ENCODE data around the gene DNAH9. TPM values are rescaled to one million over a fixed set of nuclear protein-coding genes. Genes with fewer than 3 reads are reported as not detected.
"Not testable (repeated sequence)": the region's sequence is repeated elsewhere in the genome, so short reads cannot be mapped to it uniquely, and the experiment has no call there.

DNAH9 gene
- total RNA-seq, 5 donors from 2014 or later (not counting 1 experiment from before 2014, with no cell fraction given): not detected

- ChIA-PET CTCF (no interaction called here), POLR2A (no interaction called here)
- Histone ChIP-seq H3K27ac (ENCODE audit: low read length) (no peak overlapping the region), H3K4me3 (ENCODE audit: control insufficient read depth in 1 of 2, extremely low read depth in 1 of 2, low read length in 1 of 2) (no peak overlapping the region), H3K27me3 (replicated peaks in 1 of 2; ENCODE audit: control insufficient read depth in 2 of 2, extremely low read depth in 1 of 2, insufficient read depth in 2 of 2, low read length in 1 of 2) (no peaks in the 10 kb centered on the region), H3K9me3 (no peaks in the 10 kb centered on the region), H3K36me3 (ENCODE audit: control insufficient read depth in 2 of 2, extremely low read depth in 1 of 2, insufficient read depth in 1 of 2, low read length in 1 of 2) (no peaks in the 10 kb centered on the region), H3K4me1 (ENCODE audit: control insufficient read depth in 1 of 2, extremely low read depth in 1 of 2, insufficient read depth in 2 of 2, low read length in 2 of 2) (no peaks in the 10 kb centered on the region)
- H3K4me3 Mint-ChIP-seq: no peak overlapping the region
- peaks cover 5 to 10% of the 10 kb centered on the region in 2 donors for H3K27me3 Mint-ChIP-seq
- WGBS (ENCODE audit: insufficient coverage): 62% methylated on average over 2 of the region's 2 CpGs
- no peak for ATAC-seq (replicated peaks in 1 of 4)
- H3K27ac Mint-ChIP-seq: no peak overlapping the region
- no peaks in the 10 kb centered on the region for H3K9me3 Mint-ChIP-seq
- H3K4me1 Mint-ChIP-seq: no peaks in the 10 kb centered on the region
- no peaks in the 10 kb centered on the region for H3K36me3 Mint-ChIP-seq
- DNase-seq: no peak
These were observed 342.6 kb downstream of the DNAH9 start for GRCh38 chr17:11940904-11941303.

GRCh38 chr17:11943086-11943485, 344.8 kb downstream of the DNAH9 start:
- H3K9me3 ChIP-seq; H3K27me3 ChIP-seq (replicated peaks in 1 of 2; ENCODE audit: control insufficient read depth in 2 of 2, extremely low read depth in 1 of 2, insufficient read depth in 2 of 2, low read length in 1 of 2); POLR2A ChIA-PET; H3K9me3 Mint-ChIP-seq; H3K36me3 ChIP-seq (ENCODE audit: control insufficient read depth in 2 of 2, extremely low read depth in 1 of 2, insufficient read depth in 1 of 2, low read length in 1 of 2); DNase-seq; H3K27me3 Mint-ChIP-seq; H3K27ac ChIP-seq (ENCODE audit: low read length); H3K4me3 ChIP-seq (ENCODE audit: control insufficient read depth in 1 of 2, extremely low read depth in 1 of 2, low read length in 1 of 2); H3K4me1 ChIP-seq (ENCODE audit: control insufficient read depth in 1 of 2, extremely low read depth in 1 of 2, insufficient read depth in 2 of 2, low read length in 2 of 2); ATAC-seq (replicated peaks in 1 of 4); CTCF ChIA-PET; H3K36me3 Mint-ChIP-seq; H3K4me3 Mint-ChIP-seq; H3K27ac Mint-ChIP-seq; H3K4me1 Mint-ChIP-seq: not testable (repeated sequence)
- WGBS (ENCODE audit: insufficient coverage): 91% methylated on average over 6 of the region's 11 CpGs

GRCh38 chr17:11943759-11944347, 345.6 kb downstream of the DNAH9 start:
- Histone ChIP-seq H3K9me3 (no peaks in the 10 kb centered on the region), H3K4me1 (ENCODE audit: control insufficient read depth in 1 of 2, extremely low read depth in 1 of 2, insufficient read depth in 2 of 2, low read length in 2 of 2) (no peaks in the 10 kb centered on the region), H3K27me3 (replicated peaks in 1 of 2; ENCODE audit: control insufficient read depth in 2 of 2, extremely low read depth in 1 of 2, insufficient read depth in 2 of 2, low read length in 1 of 2) (no peaks in the 10 kb centered on the region), H3K36me3 (ENCODE audit: control insufficient read depth in 2 of 2, extremely low read depth in 1 of 2, insufficient read depth in 1 of 2, low read length in 1 of 2) (no peaks in the 10 kb centered on the region), H3K4me3 (ENCODE audit: control insufficient read depth in 1 of 2, extremely low read depth in 1 of 2, low read length in 1 of 2) (no peak overlapping the region), H3K27ac (ENCODE audit: low read length) (no peak overlapping the region)
- POLR2A ChIA-PET: no interaction called here
- 89% methylated on average over 3 of the region's 7 CpGs for WGBS (ENCODE audit: insufficient coverage)
- Mint-ChIP-seq H3K4me3 (no peak overlapping the region), H3K9me3 (no peaks in the 10 kb centered on the region), H3K36me3 (no peaks in the 10 kb centered on the region), H3K27ac (no peak overlapping the region), H3K27me3 (peaks cover 0 to 3% of the 10 kb centered on the region in 2 donors), H3K4me1 (no peaks in the 10 kb centered on the region)
- DNase-seq: no peak
- CTCF ChIA-PET: no interaction called here
- ATAC-seq (replicated peaks in 1 of 4): no peak

- H3K27ac Mint-ChIP-seq: no peak overlapping the region
- H3K9me3 ChIP-seq: no peaks in the 10 kb centered on the region
- no peaks in the 10 kb centered on the region for H3K36me3 Mint-ChIP-seq
- POLR2A ChIA-PET: no interaction called here
- H3K4me3 Mint-ChIP-seq: no peak overlapping the region
- no peaks in the 10 kb centered on the region for H3K9me3 Mint-ChIP-seq
- no peaks in the 10 kb centered on the region for H3K36me3 ChIP-seq (ENCODE audit: control insufficient read depth in 2 of 2, extremely low read depth in 1 of 2, insufficient read depth in 1 of 2, low read length in 1 of 2)
- H3K4me3 ChIP-seq (ENCODE audit: control insufficient read depth in 1 of 2, extremely low read depth in 1 of 2, low read length in 1 of 2): no peak overlapping the region
- no peaks in the 10 kb centered on the region for H3K27me3 ChIP-seq (replicated peaks in 1 of 2; ENCODE audit: control insufficient read depth in 2 of 2, extremely low read depth in 1 of 2, insufficient read depth in 2 of 2, low read length in 1 of 2)
- H3K4me1 Mint-ChIP-seq: no peaks in the 10 kb centered on the region
- no peak overlapping the region for H3K27ac ChIP-seq (ENCODE audit: low read length)
- 80% methylated on average over 1 of the region's 3 CpGs for WGBS (ENCODE audit: insufficient coverage)
- no peak for ATAC-seq (replicated peaks in 1 of 4)
- no peak for DNase-seq
- CTCF ChIA-PET: no interaction called here
- peaks cover 0 to 3% of the 10 kb centered on the region in 2 donors for H3K27me3 Mint-ChIP-seq
- no peaks in the 10 kb centered on the region for H3K4me1 ChIP-seq (ENCODE audit: control insufficient read depth in 1 of 2, extremely low read depth in 1 of 2, insufficient read depth in 2 of 2, low read length in 2 of 2)
These were observed 346.3 kb downstream of the DNAH9 start for GRCh38 chr17:11944587-11944986.

- no peak for DNase-seq
- H3K9me3 Mint-ChIP-seq: peaks cover 1 to 8% (median 5%) of the 10 kb centered on the region in 3 donors
- POLR2A ChIA-PET: no interaction called here
- H3K4me3 Mint-ChIP-seq: no peak overlapping the region
- Histone ChIP-seq H3K36me3 (ENCODE audit: control insufficient read depth in 2 of 2, extremely low read depth in 1 of 2, insufficient read depth in 1 of 2, low read length in 1 of 2) (no peaks in the 10 kb centered on the region), H3K9me3 (no peaks in the 10 kb centered on the region), H3K4me1 (ENCODE audit: control insufficient read depth in 1 of 2, extremely low read depth in 1 of 2, insufficient read depth in 2 of 2, low read length in 2 of 2) (no peaks in the 10 kb centered on the region), H3K27me3 (replicated peaks in 1 of 2; ENCODE audit: control insufficient read depth in 2 of 2, extremely low read depth in 1 of 2, insufficient read depth in 2 of 2, low read length in 1 of 2) (no peaks in the 10 kb centered on the region), H3K4me3 (ENCODE audit: control insufficient read depth in 1 of 2, extremely low read depth in 1 of 2, low read length in 1 of 2) (no peak overlapping the region), H3K27ac (ENCODE audit: low read length) (no peak overlapping the region)
- 93% methylated on average over 5 of the region's 6 CpGs for WGBS (ENCODE audit: insufficient coverage)
- ATAC-seq (replicated peaks in 1 of 4): no peak
- CTCF ChIA-PET: no interaction called here
- no peaks in the 10 kb centered on the region for H3K27me3 Mint-ChIP-seq
- peaks cover 10% of the 10 kb centered on the region for H3K36me3 Mint-ChIP-seq
- H3K27ac Mint-ChIP-seq: no peak overlapping the region
- H3K4me1 Mint-ChIP-seq: no peaks in the 10 kb centered on the region
These were observed 350.5 kb downstream of the DNAH9 start for GRCh38 chr17:11948789-11949188.

GRCh38 chr17:11949571-11949970, 351.3 kb downstream of the DNAH9 start:
- H3K4me1 Mint-ChIP-seq; H3K36me3 ChIP-seq (ENCODE audit: control insufficient read depth in 2 of 2, extremely low read depth in 1 of 2, insufficient read depth in 1 of 2, low read length in 1 of 2); H3K4me3 ChIP-seq (ENCODE audit: control insufficient read depth in 1 of 2, extremely low read depth in 1 of 2, low read length in 1 of 2); H3K27me3 Mint-ChIP-seq; H3K9me3 ChIP-seq; H3K4me3 Mint-ChIP-seq; H3K27ac ChIP-seq (ENCODE audit: low read length); POLR2A ChIA-PET; H3K4me1 ChIP-seq (ENCODE audit: control insufficient read depth in 1 of 2, extremely low read depth in 1 of 2, insufficient read depth in 2 of 2, low read length in 2 of 2); H3K27ac Mint-ChIP-seq; ATAC-seq (replicated peaks in 1 of 4); CTCF ChIA-PET; DNase-seq; H3K27me3 ChIP-seq (replicated peaks in 1 of 2; ENCODE audit: control insufficient read depth in 2 of 2, extremely low read depth in 1 of 2, insufficient read depth in 2 of 2, low read length in 1 of 2): not testable (repeated sequence)
- H3K36me3 Mint-ChIP-seq: peaks cover 15% of the 10 kb centered on the region
- H3K9me3 Mint-ChIP-seq: peaks cover 5 to 14% (median 5%) of the 10 kb centered on the region in 3 donors
- WGBS (ENCODE audit: insufficient coverage): no CpG with 5 or more reads among the region's 1 CpG
